ENCODE measurements around the gene IL1RN.

The IL1RN gene

DNA sequence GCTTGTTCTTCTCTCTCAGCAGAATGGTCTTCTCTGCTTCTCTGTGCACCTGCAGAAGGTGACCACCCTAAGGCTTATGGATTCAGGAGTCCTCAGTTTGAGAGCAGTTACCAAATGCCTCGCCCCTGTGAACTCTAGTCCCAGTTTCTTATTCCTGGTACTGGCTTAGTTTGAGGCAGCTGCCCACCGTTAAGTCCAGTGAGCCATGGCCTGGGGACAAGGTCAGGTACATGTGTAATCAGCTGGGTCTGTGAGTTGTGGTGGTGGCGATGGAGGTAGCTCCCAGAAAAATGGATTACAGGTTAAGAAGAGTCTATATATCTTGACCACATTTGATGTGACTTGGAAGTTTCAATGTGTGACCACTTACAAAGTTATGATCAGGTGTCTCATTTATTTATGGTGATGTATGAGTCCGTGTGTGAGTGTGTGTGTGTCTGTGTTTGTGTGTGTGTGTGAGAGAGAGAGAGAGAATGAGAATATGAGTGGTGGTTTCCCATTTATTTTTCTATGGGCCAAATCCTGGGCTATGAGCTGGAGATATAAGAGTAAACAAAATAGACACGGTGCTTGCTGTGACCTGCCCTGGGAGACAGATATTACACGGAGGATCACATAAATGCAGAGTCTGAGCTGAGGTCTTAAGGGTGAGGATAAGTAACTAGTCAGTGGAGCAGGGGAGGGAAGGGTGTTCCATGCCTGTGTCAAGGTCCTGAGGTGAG, 13.0 kb upstream of the IL1RN start:
- DNase-seq (ENCODE audit: insufficient read length, low spot score): no peak
- TF ChIP-seq, protein P1, sequence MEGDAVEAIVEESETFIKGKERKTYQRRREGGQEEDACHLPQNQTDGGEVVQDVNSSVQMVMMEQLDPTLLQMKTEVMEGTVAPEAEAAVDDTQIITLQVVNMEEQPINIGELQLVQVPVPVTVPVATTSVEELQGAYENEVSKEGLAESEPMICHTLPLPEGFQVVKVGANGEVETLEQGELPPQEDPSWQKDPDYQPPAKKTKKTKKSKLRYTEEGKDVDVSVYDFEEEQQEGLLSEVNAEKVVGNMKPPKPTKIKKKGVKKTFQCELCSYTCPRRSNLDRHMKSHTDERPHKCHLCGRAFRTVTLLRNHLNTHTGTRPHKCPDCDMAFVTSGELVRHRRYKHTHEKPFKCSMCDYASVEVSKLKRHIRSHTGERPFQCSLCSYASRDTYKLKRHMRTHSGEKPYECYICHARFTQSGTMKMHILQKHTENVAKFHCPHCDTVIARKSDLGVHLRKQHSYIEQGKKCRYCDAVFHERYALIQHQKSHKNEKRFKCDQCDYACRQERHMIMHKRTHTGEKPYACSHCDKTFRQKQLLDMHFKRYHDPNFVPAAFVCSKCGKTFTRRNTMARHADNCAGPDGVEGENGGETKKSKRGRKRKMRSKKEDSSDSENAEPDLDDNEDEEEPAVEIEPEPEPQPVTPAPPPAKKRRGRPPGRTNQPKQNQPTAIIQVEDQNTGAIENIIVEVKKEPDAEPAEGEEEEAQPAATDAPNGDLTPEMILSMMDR (IDR thresholded peaks at IDR 0.05; ENCODE audit: insufficient read depth, missing control alignments): no peak
- no peak for FAIRE-seq

DNA sequence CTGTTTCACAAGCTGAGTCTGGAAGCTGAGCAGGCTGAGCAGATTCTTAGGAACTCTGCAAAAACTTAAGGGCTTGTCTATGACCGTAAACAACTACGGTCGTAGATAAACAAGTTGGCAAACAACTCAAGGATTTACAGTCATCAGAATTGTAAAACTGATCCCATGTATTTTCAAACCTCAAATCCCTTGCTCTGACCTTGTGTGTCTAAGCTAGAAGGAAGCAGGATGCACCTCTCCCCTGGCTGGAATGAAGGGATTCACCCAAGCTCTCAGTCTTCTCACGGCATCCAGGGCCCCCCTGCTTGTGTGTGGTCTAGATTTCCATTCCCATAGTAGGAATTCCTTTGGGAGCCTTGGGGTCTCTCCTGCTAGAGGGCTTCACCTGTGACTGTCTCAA, 12.4 kb upstream of the IL1RN start:
- TF ChIP-seq, protein P1 (IDR thresholded peaks at IDR 0.05; ENCODE audit: insufficient read depth, missing control alignments): no peak
- no peak for DNase-seq (ENCODE audit: insufficient read length, low spot score)
- no peak for FAIRE-seq

DNA sequence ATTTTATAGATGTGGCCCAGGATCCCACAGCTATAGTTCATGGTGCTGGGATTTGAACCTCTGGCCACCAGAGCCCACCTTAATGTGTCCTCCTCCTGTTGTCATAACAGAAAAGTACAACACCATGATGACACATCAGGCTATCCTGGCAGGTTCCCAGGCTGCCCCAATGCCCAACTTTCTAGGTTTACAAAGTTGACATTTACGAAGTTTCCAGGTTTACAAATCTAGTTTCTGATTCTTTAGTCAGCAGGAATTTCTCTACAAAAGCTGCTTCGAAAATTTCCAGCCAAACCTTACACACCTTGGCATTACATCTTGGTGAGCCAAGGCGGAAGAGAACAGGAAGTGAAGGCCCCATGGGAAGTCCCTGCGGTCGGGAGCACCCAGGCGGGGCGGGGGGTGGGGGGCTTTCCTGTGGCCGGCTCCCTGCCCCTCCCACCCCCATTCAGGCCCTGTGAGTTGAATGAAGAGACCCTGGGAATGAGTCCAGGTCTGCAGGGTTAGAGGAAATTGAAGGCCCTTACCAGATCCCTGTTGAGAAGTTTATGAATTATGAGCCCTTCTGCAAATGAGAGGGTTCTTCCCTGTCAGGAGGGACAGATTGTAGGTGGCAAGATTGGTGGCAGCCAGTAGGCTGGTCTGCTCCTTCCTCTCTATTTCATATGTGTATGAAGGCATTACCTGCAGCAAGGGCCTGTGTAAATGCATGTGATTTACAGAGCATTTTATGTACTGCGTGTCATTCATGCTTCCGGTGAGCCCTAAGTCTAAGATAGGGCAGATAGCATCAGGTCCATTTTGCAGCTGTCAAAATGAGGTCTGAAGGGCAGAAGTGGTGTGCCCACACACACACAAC, 11.1 kb upstream of the IL1RN start:
- DNase-seq (ENCODE audit: insufficient read length, low spot score): no peak
- TF ChIP-seq, protein P1 (IDR thresholded peaks at IDR 0.05; ENCODE audit: insufficient read depth, missing control alignments): no peak
- FAIRE-seq: no peak

DNA sequence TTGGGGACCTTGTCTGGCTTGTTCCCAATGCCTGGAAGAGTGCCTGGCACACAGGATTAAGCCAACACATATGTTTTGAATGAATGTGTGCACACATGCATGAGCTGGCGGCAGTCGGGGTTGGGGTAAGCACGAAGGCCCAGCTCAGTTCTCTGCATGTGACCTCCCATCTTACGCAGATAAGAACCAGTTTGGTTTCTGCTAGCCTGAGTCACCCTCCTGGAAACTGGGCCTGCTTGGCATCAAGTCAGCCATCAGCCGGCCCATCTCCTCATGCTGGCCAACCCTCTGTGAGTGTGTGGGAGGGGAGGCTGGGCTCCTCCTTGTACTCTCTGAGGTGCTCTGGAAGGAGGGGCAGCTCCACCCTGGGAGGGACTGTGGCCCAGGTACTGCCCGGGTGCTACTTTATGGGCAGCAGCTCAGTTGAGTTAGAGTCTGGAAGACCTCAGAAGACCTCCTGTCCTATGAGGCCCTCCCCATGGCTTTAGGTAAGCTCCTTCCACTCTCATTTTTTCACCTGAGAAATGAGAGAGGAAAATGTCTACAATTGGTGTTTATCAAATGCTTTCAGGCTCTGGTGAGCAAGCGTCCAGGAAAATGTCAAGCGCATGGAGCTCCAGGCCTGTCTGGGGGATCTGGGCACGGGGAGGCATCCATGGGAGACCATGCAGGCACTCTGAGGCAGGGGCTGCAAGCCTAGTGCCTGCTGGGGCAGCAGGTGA, 9.7 kb upstream of the IL1RN start:
- no peak for DNase-seq (ENCODE audit: insufficient read length, low spot score)
- TF ChIP-seq, protein P1 (IDR thresholded peaks at IDR 0.05; ENCODE audit: insufficient read depth, missing control alignments): no peak
- no peak for FAIRE-seq

DNA sequence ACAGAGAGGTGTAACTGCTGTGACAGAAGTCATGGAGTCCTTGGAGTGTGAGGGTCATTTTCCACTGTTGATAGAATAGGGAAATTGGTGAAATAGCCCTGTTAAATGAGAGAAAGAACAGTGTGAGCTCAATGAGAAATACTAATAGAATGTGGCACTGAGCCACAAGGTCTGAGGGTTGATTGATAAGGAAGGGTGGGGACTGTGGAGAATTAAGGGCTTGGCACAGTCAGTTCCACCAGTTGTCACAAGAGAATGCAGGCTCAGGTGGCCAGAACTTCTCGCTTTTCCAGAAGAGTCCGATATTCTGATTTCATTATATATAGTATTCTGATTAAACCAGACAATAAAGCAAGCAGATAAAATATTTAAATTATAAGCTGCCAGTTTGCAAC, 9.1 kb upstream of the IL1RN start:
- TF ChIP-seq, protein P1 (IDR thresholded peaks at IDR 0.05; ENCODE audit: insufficient read depth, missing control alignments): no peak
- no peak for FAIRE-seq
- DNase-seq (ENCODE audit: insufficient read length, low spot score): no peak

DNA sequence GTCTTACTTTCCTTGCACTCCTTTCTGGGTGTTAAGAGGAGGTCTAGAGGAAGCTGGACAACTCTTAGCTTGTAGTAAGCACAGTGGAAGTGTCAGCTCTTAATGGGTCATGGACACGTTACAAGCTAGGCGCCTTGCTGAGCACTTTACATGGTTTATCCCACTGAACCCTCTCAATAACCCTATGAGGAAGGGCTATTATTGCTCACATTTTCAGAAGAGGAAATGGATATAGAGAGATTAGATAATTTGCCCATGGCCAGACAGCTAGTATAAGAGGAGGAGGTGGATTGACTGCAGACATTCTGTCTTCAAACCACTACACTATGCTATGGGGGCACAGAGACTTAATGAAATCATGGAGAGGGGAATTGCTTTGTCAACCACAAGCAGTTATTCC, 8.3 kb upstream of the IL1RN start:
- TF ChIP-seq, protein P1 (IDR thresholded peaks at IDR 0.05; ENCODE audit: insufficient read depth, missing control alignments): no peak

More for the DNA sequence above, 8.3 kb upstream of the IL1RN start:
- no peak for DNase-seq (ENCODE audit: insufficient read length, low spot score)
- FAIRE-seq: no peak

Measured in D721Med (cell line).